ENCODE measurements around the gene ANAPC2. TPM values are rescaled to one million over a fixed set of nuclear protein-coding genes. Genes with fewer than 3 reads are reported as not detected.

Gene ANAPC2
- polyA plus RNA-seq, 2 of the 4 experiments (the other 2 are of a cell fraction): 17.5 to 40.7 TPM

DNA sequence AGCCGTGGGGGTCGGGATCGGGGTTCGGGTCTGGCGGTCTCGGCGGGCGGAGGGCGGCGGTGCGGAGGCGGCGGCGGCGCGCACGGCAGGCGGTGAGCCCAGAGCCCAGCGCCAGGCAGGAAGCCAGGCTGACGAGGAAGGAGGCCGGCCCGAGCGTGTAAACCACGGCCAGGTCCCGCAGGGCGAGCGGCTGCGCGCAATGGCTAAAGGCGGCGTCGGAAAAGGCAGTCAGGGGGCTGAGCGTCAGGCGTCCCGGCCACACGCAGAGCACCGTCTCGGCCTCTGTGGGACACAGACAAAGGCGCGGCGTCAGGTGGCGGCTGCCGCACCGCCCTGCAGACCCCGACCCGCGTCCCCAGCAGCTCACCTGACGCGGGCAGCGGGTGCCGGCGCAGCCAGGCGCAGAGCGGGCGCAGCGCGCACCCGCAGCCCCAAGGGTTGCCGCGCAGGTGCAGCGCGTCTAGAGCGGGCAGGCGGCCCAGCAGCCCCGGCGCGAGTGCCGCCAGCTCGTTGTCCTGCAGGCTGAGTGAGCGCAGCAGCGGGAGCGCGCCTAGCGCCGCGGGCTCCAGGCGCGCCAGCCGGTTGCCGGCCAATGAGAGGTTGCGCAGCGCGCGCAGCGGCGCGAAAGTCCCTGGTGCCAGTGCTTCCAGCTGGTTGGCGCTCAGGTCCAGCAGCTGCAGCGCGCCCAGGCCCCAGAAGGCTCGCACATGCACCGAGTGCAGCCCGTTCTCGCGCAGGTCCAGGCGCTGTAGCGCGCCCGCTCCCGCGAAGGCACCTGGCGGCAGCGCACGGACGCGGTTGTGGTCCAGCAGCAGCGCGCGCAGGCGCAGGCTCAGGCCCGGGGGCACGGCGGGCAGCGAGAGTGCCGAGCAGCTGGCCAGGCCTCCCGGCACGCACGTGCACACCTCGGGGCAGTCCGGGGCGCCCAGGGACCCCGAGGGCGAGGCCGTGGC, 19.2 kb downstream of the ANAPC2 start:
- peak; percentile 37 to 57 for ATAC-seq
- DNase-seq (ENCODE audit: low read depth in 1 of 2, low spot score in 1 of 2): peak; percentile 74 to 84
- peaks cover 27% of the 10 kb centered on the region for H3K4me1 ChIP-seq
- TF ChIP-seq JUNB (IDR thresholded peaks at IDR 0.05) (no peak), FOSB (CRISPR knock-in tag; IDR thresholded peaks at IDR 0.05) (no peak), MAFK (IDR thresholded peaks at IDR 0.05; ENCODE audit: partially characterized antibody) (no peak), HOXA7 (CRISPR knock-in tag; IDR thresholded peaks at IDR 0.05) (no peak), JUN (IDR thresholded peaks at IDR 0.05) (peak in 1 of 2 experiments; percentile 26; a peak in 1 of 5 replicates), HOXB13 (CRISPR knock-in tag; IDR thresholded peaks at IDR 0.05; ENCODE audit: low read depth) (no peak), HDAC2 (IDR thresholded peaks at IDR 0.05) (no peak; the same call in 1 of the 2 replicates), POLR2A (IDR thresholded peaks at IDR 0.05; ENCODE audit: low read length) (peak; percentile 39)
- TF ChIP-seq, protein P1, sequence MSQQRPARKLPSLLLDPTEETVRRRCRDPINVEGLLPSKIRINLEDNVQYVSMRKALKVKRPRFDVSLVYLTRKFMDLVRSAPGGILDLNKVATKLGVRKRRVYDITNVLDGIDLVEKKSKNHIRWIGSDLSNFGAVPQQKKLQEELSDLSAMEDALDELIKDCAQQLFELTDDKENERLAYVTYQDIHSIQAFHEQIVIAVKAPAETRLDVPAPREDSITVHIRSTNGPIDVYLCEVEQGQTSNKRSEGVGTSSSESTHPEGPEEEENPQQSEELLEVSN (IDR thresholded peaks at IDR 0.05; ENCODE audit: borderline replicate concordance, low read depth): peak; percentile 61
- TF ChIP-seq, protein P2, sequence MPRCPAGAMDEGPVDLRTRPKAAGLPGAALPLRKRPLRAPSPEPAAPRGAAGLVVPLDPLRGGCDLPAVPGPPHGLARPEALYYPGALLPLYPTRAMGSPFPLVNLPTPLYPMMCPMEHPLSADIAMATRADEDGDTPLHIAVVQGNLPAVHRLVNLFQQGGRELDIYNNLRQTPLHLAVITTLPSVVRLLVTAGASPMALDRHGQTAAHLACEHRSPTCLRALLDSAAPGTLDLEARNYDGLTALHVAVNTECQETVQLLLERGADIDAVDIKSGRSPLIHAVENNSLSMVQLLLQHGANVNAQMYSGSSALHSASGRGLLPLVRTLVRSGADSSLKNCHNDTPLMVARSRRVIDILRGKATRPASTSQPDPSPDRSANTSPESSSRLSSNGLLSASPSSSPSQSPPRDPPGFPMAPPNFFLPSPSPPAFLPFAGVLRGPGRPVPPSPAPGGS (IDR thresholded peaks at IDR 0.05): no peak
- TF ChIP-seq, protein P3, sequence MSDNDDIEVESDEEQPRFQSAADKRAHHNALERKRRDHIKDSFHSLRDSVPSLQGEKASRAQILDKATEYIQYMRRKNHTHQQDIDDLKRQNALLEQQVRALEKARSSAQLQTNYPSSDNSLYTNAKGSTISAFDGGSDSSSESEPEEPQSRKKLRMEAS (IDR thresholded peaks at IDR 0.05): peak; percentile 71
- TF ChIP-seq, protein P4, sequence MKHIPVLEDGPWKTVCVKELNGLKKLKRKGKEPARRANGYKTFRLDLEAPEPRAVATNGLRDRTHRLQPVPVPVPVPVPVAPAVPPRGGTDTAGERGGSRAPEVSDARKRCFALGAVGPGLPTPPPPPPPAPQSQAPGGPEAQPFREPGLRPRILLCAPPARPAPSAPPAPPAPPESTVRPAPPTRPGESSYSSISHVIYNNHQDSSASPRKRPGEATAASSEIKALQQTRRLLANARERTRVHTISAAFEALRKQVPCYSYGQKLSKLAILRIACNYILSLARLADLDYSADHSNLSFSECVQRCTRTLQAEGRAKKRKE (CRISPR knock-in tag; IDR thresholded peaks at IDR 0.05; ENCODE audit: low read depth): no peak
- H3K4me3 ChIP-seq: peak overlapping the region; percentile 47
- 3% methylated on average over 38 of the region's 124 CpGs for WGBS (ENCODE audit: missing lambda C conversion rate)
- no peaks in the 10 kb centered on the region for H3K9me3 ChIP-seq
- peak overlapping the region; percentile 99 for H3K4me2 ChIP-seq
- POLR2A ChIA-PET: interaction anchor here (0.6 to 1.8 kb wide), 7 partner anchors 12 to 177 kb away, joined by 3 to 7 read pairs (median 4); partner anchors contain the start of genes PAXX and TUBB4B
- peak overlapping the region; percentile 59 to 78 for H3K27ac ChIP-seq
- FAIRE-seq: no peak
- CTCF ChIA-PET: interaction anchor here (0.5 to 16.5 kb wide), 11 partner anchors 10 to 67 kb away, joined by 3 to 156 read pairs (median 5); partner anchors contain the start of genes ANAPC2, RNF224 and SSNA1

DNA sequence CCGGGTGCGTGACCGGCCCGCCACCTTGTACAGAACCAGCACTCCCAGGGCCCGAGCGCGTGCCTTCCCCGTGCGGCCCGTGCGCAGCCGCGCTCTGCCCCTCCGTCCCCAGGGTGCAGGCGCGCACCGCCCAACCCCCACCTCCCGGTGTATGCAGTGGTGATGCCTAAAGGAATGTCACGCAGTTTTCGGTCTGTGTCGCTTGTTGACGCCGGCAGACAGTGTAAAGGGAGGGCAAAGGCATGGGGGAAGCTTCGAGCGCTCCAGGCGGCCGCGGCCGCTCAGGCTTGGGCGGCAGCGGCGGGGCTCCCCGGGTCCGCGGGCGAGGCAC, 19.8 kb downstream of the ANAPC2 start:
- Histone ChIP-seq H3K4me1 (peaks cover 27% of the 10 kb centered on the region), H3K27ac (peak overlapping the region; percentile 59 to 78), H3K9me3 (no peaks in the 10 kb centered on the region), H3K4me2 (peak overlapping the region; percentile 99), H3K4me3 (peak overlapping the region; percentile 47)
- DNase-seq (ENCODE audit: low read depth in 1 of 2, low spot score in 1 of 2) (peak in 1 of 2 experiments; percentile 53), ATAC-seq (peak; percentile 22 to 38; a peak in 4 of 6 replicates), FAIRE-seq (no peak)
- TF ChIP-seq, protein P3 (IDR thresholded peaks at IDR 0.05): peak; percentile 74
- TF ChIP-seq RFX5 (IDR thresholded peaks at IDR 0.05): no peak
- CTCF ChIA-PET: interaction anchor here (0.8 to 16.5 kb wide), 8 partner anchors 8 to 68 kb away, joined by 3 to 156 read pairs (median 7); partner anchors contain the start of genes ANAPC2, RNF224 and SSNA1
- POLR2A ChIA-PET: interaction anchor here (1.1 to 2.0 kb wide), 5 partner anchors 18 to 72 kb away, joined by 3 to 10 read pairs (median 6); partner anchors contain the start of gene TUBB4B
- WGBS (ENCODE audit: missing lambda C conversion rate): 2% methylated on average over 9 of the region's 36 CpGs

DNA sequence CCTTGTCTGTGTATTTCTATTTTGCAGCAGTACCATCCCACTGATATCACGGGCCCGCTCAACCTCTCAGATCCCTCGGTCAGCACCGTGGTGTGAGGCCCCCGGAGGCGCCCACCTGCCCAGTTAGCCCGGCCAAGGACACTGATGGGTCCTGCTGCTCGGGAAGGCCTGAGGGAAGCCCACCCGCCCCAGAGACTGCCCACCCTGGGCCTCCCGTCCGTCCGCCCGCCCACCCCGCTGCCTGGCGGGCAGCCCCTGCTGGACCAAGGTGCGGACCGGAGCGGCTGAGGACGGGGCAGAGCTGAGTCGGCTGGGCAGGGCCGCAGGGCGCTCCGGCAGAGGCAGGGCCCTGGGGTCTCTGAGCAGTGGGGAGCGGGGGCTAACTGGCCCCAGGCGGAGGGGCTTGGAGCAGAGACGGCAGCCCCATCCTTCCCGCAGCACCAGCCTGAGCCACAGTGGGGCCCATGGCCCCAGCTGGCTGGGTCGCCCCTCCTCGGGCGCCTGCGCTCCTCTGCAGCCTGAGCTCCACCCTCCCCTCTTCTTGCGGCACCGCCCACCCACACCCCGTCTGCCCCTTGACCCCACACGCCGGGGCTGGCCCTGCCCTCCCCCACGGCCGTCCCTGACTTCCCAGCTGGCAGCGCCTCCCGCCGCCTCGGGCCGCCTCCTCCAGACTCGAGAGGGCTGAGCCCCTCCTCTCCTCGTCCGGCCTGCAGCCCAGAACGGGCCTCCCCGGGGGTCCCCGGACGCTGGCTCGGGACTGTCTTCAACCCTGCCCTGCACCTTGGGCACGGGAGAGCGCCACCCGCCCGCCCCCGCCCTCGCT, 20.4 kb downstream of the ANAPC2 start:
- CTCF ChIA-PET: interaction anchor here (0.8 to 16.5 kb wide), 8 partner anchors 9 to 69 kb away, joined by 3 to 156 read pairs (median 7); partner anchors contain the start of genes ANAPC2, CYSRT1, RNF224 and SSNA1
- peak overlapping the region; percentile 99 for H3K4me2 ChIP-seq
- POLR2A ChIA-PET: interaction anchor here (0.6 to 2.0 kb wide), 9 partner anchors 9 to 81 kb away, joined by 3 to 10 read pairs (median 4); partner anchors contain the start of genes MAN1B1, SSNA1 and TUBB4B
- peak in 1 of 2 experiments; percentile 77 for DNase-seq (ENCODE audit: low read depth in 1 of 2, low spot score in 1 of 2)
- H3K4me1 ChIP-seq: peaks cover 27% of the 10 kb centered on the region
- no peaks in the 10 kb centered on the region for H3K9me3 ChIP-seq
- H3K4me3 ChIP-seq: peak overlapping the region; percentile 47
- WGBS (ENCODE audit: missing lambda C conversion rate): 1% methylated on average over 13 of the region's 57 CpGs
- TF ChIP-seq HEYL (CRISPR knock-in tag; IDR thresholded peaks at IDR 0.05) (no peak), RCOR1 (IDR thresholded peaks at IDR 0.05; ENCODE audit: low read depth, low read length) (no peak), JUN (IDR thresholded peaks at IDR 0.05) (peak in 1 of 2 experiments; percentile 29; a peak in 1 of 5 replicates), POLR2A (IDR thresholded peaks at IDR 0.05; ENCODE audit: low read length) (peak; percentile 12; the same call in 1 of the 2 replicates), BHLHE40 (IDR thresholded peaks at IDR 0.05; ENCODE audit: low read depth, low read length) (no peak), HOXB5 (CRISPR knock-in tag; IDR thresholded peaks at IDR 0.05) (no peak)
- TF ChIP-seq, protein P1 (IDR thresholded peaks at IDR 0.05; ENCODE audit: borderline replicate concordance, low read depth): no peak
- TF ChIP-seq, protein P5, sequence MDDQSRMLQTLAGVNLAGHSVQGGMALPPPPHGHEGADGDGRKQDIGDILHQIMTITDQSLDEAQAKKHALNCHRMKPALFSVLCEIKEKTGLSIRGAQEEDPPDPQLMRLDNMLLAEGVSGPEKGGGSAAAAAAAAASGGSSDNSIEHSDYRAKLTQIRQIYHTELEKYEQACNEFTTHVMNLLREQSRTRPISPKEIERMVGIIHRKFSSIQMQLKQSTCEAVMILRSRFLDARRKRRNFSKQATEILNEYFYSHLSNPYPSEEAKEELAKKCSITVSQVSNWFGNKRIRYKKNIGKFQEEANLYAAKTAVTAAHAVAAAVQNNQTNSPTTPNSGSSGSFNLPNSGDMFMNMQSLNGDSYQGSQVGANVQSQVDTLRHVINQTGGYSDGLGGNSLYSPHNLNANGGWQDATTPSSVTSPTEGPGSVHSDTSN (IDR thresholded peaks at IDR 0.05): 0 out of 2 replicates have a peak, but pooled peaks have one; percentile 25
- FAIRE-seq: no peak
- peak; percentile 17 to 57; a peak in 5 of 6 replicates for ATAC-seq
- peak overlapping the region; percentile 59 to 78 for H3K27ac ChIP-seq
